H9 (cell line): Measurements from ENCODE around the gene NDE1. TPM values are rescaled to one million over a fixed set of nuclear protein-coding genes. Genes with fewer than 3 reads are reported as not detected.
"Not testable (repeated sequence)": the region's sequence is repeated elsewhere in the genome, so short reads cannot be mapped to it uniquely, and the experiment has no call there.

Experiments
- DNase-seq: peaks from one replicate; pipeline ENCODE4 v3.0.0-alpha.2; 2017
- H2AFZ ChIP-seq: one replicate; pipeline ENCODE4 v1.6.1; 2013; ENCODE audit warnings: mild to moderate bottlenecking, low read length, control low read depth, moderate library complexity
- H2AK5ac ChIP-seq: 2 replicates; pipeline ENCODE4 v1.6.1; 2013; ENCODE audit warnings: low read length, control low read depth, mixed read lengths; ENCODE audit not compliant: insufficient read length
- H2BK120ac ChIP-seq: one replicate; pipeline ENCODE4 v1.6.1; 2013; ENCODE audit warnings: low read depth, mild to moderate bottlenecking, low read length, control low read depth, inconsistent platforms; ENCODE audit not compliant: poor library complexity, severe bottlenecking
- H2BK12ac ChIP-seq: 2 replicates; pipeline ENCODE4 v1.6.1; 2013; ENCODE audit warnings: low read length, control low read depth, mixed read lengths, low read depth; ENCODE audit not compliant: insufficient read length
- H2BK15ac ChIP-seq: 2 replicates; pipeline ENCODE4 v1.6.1; 2013; ENCODE audit warnings: low read depth, low read length, control low read depth
- H2BK20ac ChIP-seq: one replicate; pipeline ENCODE4 v1.6.1; 2013; ENCODE audit warnings: low read depth, mild to moderate bottlenecking, low read length, control low read depth, inconsistent platforms; ENCODE audit not compliant: poor library complexity, severe bottlenecking
- H2BK5ac ChIP-seq: 2 replicates; pipeline ENCODE4 v1.6.1; 2013; ENCODE audit warnings: low read length, control low read depth, mixed read lengths; ENCODE audit not compliant: insufficient read length
- H3K14ac ChIP-seq: 2 replicates; pipeline ENCODE4 v1.6.1; 2013; ENCODE audit warnings: low read length, control low read depth; ENCODE audit not compliant: insufficient read depth
- H3K18ac ChIP-seq: 2 replicates; pipeline ENCODE4 v1.6.1; 2013; ENCODE audit warnings: low read depth, mild to moderate bottlenecking, mixed read lengths, low read length, control low read depth; ENCODE audit not compliant: insufficient read length
- H3K23ac ChIP-seq: 2 replicates; pipeline ENCODE4 v1.6.1; 2013; ENCODE audit warnings: low read length, control low read depth, mixed read lengths, low read depth; ENCODE audit not compliant: insufficient read length
- H3K23me2 ChIP-seq: 2 replicates; pipeline ENCODE4 v1.6.1; 2013; ENCODE audit warnings: low read depth, mild to moderate bottlenecking, mixed read lengths, low read length, control low read depth; ENCODE audit not compliant: insufficient read length, poor library complexity, severe bottlenecking
- H3K27ac ChIP-seq: 2 replicates; pipeline ENCODE4 v1.5.1; 2013; ENCODE audit warnings: low read length, control low read depth, mixed read lengths, low read depth; ENCODE audit not compliant: insufficient read length
- H3K27me3 ChIP-seq: 2 replicates; pipeline ENCODE4 v1.6.1; 2013; ENCODE audit warnings: low read length, control low read depth, inconsistent platforms; ENCODE audit not compliant: insufficient read depth
- H3K4ac ChIP-seq: 2 replicates; pipeline ENCODE4 v1.6.1; 2013; ENCODE audit warnings: low read depth, mild to moderate bottlenecking, control low read depth, inconsistent platforms, low read length, moderate library complexity
- H3K4me1 ChIP-seq: 2 replicates; pipeline ENCODE4 v1.6.1; 2013; ENCODE audit warnings: low read length, control low read depth, inconsistent platforms; ENCODE audit not compliant: insufficient read depth
- H3K4me2 ChIP-seq: 2 replicates; pipeline ENCODE4 v1.6.1; 2013; ENCODE audit warnings: low read length, control low read depth, mixed read lengths; ENCODE audit not compliant: insufficient read length, insufficient read depth
- H3K56ac ChIP-seq: 2 replicates; pipeline ENCODE4 v1.6.1; 2013; ENCODE audit warnings: low read depth, mild to moderate bottlenecking, mixed read lengths, low read length, control low read depth; ENCODE audit not compliant: insufficient read length
- H3K79me1 ChIP-seq: 2 replicates; pipeline ENCODE4 v1.6.1; 2013; ENCODE audit warnings: low read depth, mild to moderate bottlenecking, moderate library complexity, low read length, control low read depth, inconsistent platforms; ENCODE audit not compliant: insufficient read depth, poor library complexity, severe bottlenecking
- H3K79me2 ChIP-seq: 2 replicates; pipeline ENCODE4 v1.6.1; 2013; ENCODE audit warnings: low read length, control low read depth, inconsistent platforms; ENCODE audit not compliant: insufficient read depth
- H3K9ac ChIP-seq: 2 replicates; pipeline ENCODE4 v1.6.1; 2013; ENCODE audit warnings: low read length, control low read depth, mixed read lengths; ENCODE audit not compliant: insufficient read length; ENCODE audit errors: extremely low read depth
- H3K9me3 ChIP-seq: one replicate; pipeline ENCODE4 v1.6.1; 2013; ENCODE audit warnings: low read depth, low read length, inconsistent platforms; ENCODE audit not compliant: control insufficient read depth
- H3T11ph ChIP-seq: one replicate; pipeline ENCODE4 v1.6.1; 2013; ENCODE audit warnings: mild to moderate bottlenecking, low read length, control low read depth, inconsistent platforms
- H4K20me1 ChIP-seq: one replicate; pipeline ENCODE4 v1.6.1; 2013; ENCODE audit not compliant: control insufficient read depth, insufficient read length, insufficient read depth
- H4K5ac ChIP-seq: 2 replicates; pipeline ENCODE4 v1.6.1; 2013; ENCODE audit warnings: low read depth, mild to moderate bottlenecking, mixed read lengths, low read length, control low read depth; ENCODE audit not compliant: insufficient read length
- H4K8ac ChIP-seq: replicated peaks from 2 replicates; pipeline ENCODE4 v1.6.1; 2013; ENCODE audit warnings: low read length, control low read depth, mixed read lengths, low read depth; ENCODE audit not compliant: insufficient read length
- H4K91ac ChIP-seq: 2 replicates; pipeline ENCODE4 v1.6.1; 2013; ENCODE audit warnings: low read depth, mild to moderate bottlenecking, moderate library complexity, mixed read lengths, low read length, control low read depth; ENCODE audit not compliant: insufficient read length
- H3K27ac Mint-ChIP-seq, 3 experiments: 2 replicates in 2 of 3; 3 replicates in 1 of 3; pipeline ENCODE4 v1.8.0; 2020 to 2021; ENCODE audit warnings: mixed read lengths in 3 of 3, mild to moderate bottlenecking in 1 of 3, moderate library complexity in 1 of 3
- H3K27me3 Mint-ChIP-seq: 2 replicates; pipeline ENCODE4 v1.8.0; 2021; ENCODE audit warnings: low read depth, mild to moderate bottlenecking, moderate library complexity, mixed read lengths
- H3K36me3 Mint-ChIP-seq, 3 experiments: 2 replicates in 2 of 3; 3 replicates in 1 of 3; pipeline ENCODE4 v1.8.0; 2020 to 2021; ENCODE audit warnings: low read depth in 3 of 3, mixed read lengths in 3 of 3; ENCODE audit not compliant: insufficient read depth in 1 of 3
- H3K4me1 Mint-ChIP-seq, 2 experiments: 2 replicates each; pipeline ENCODE4 v1.8.0; 2020; ENCODE audit warnings: mixed read lengths in 2 of 2
- H3K4me3 Mint-ChIP-seq, 2 experiments: 2 replicates in 1 of 2; 3 replicates in 1 of 2; pipeline ENCODE4 v1.8.0; 2020 to 2021; ENCODE audit warnings: mild to moderate bottlenecking in 2 of 2, mixed read lengths in 2 of 2, moderate library complexity in 1 of 2
- H3K9me3 Mint-ChIP-seq, 2 experiments: 2 replicates in 1 of 2; 3 replicates in 1 of 2; pipeline ENCODE4 v1.8.0; 2020; ENCODE audit warnings: mild to moderate bottlenecking in 2 of 2, mixed read lengths in 2 of 2, moderate library complexity in 1 of 2
- CTCF ChIP-seq: fragments of 200-600 bp; sonication (generic); conservative IDR thresholded peaks from 3 replicates; pipeline ENCODE4 v1.8.0; 2021; ENCODE audit warnings: antibody characterized with exemption, mild to moderate bottlenecking
- WGBS: extraction: QIAGEN DNeasy Blood & Tissue Kit; methylation state at CpG from one replicate; pipeline ENCODE4 v1.1.7; 2013; ENCODE audit warnings: missing lambda C conversion rate, low lambda C conversion rate, mixed read lengths; ENCODE audit not compliant: insufficient read length; ENCODE audit errors: extremely low coverage; 5-methylcytosine and 5-hydroxymethylcytosine counted together
- total RNA-seq: library from RNA; stranded (reverse); gene quantifications from 2 replicates; pipeline ENCODE4 v1.2.1, GENCODE V29; 2021

NDE1 gene
- total RNA-seq, 1 experiment from 2014 or later, result 49.6 TPM

GRCh38 chr16:15648135-15648730, 1.8 kb upstream of the NDE1 start:
- H2BK15ac ChIP-seq, result no peak overlapping the region
- H3K4me2 ChIP-seq, result no peak overlapping the region
- peaks cover 8% of the 10 kb centered on the region for H3K79me1 ChIP-seq
- H2BK20ac ChIP-seq, result no peak overlapping the region
- H3K4ac ChIP-seq, result no peak overlapping the region
- Mint-ChIP-seq H3K36me3 (peaks cover 0 to 9% (median 4%) of the 10 kb centered on the region in 3 experiments; a peak in 4 of 7 replicates), H3K4me1 (peaks cover 14 to 17% of the 10 kb centered on the region in 2 experiments), H3K9me3 (0 out of 5 replicates have a peak, but pooled peaks cover 0 to 2% of the 10 kb centered on the region in 2 experiments), H3K27ac (no peak overlapping the region), H3K27me3 (no peaks in the 10 kb centered on the region), H3K4me3 (no peak overlapping the region)
- H2BK12ac ChIP-seq, result no peak overlapping the region
- H4K8ac ChIP-seq, result no peak overlapping the region
- DNase-seq, result no peak
- no peaks in the 10 kb centered on the region for H3K79me2 ChIP-seq
- H3K27ac ChIP-seq, result no peak overlapping the region
- H3K23me2 ChIP-seq, result peaks cover 9% of the 10 kb centered on the region
- H4K20me1 ChIP-seq, result peaks cover 2% of the 10 kb centered on the region
- H2BK120ac ChIP-seq, result no peak overlapping the region
- H2BK5ac ChIP-seq, result no peak overlapping the region
- no peaks in the 10 kb centered on the region for H3K4me1 ChIP-seq
- WGBS, result no CpG with 5 or more reads among the region's 9 CpGs
- H3K14ac ChIP-seq, result no peak overlapping the region
- no peak overlapping the region for H3K18ac ChIP-seq
- H3K9me3 ChIP-seq, result no peaks in the 10 kb centered on the region
- no peak overlapping the region for H3K23ac ChIP-seq
- H4K5ac ChIP-seq, result no peak overlapping the region
- H3K27me3 ChIP-seq, result no peaks in the 10 kb centered on the region
- no peak overlapping the region for H2AFZ ChIP-seq
- no peak overlapping the region for H3K56ac ChIP-seq
- no peak overlapping the region for H4K91ac ChIP-seq
- no peak overlapping the region for H3K9ac ChIP-seq
- no peak overlapping the region for H3T11ph ChIP-seq
- no peak for TF ChIP-seq CTCF
- H2AK5ac ChIP-seq, result no peak overlapping the region

GRCh38 chr16:15649311-15649710, 734 bp upstream of the NDE1 start:
- H3K56ac ChIP-seq, H3K4ac ChIP-seq, H3K27ac ChIP-seq, H2BK12ac ChIP-seq, H3K23ac ChIP-seq, DNase-seq, H3K23me2 ChIP-seq, H2BK120ac ChIP-seq, H3K79me2 ChIP-seq, H2BK15ac ChIP-seq, H4K20me1 ChIP-seq, H3K18ac ChIP-seq, H3K4me1 Mint-ChIP-seq, H3T11ph ChIP-seq, H3K4me1 ChIP-seq, H2BK5ac ChIP-seq, H4K8ac ChIP-seq, H3K27me3 Mint-ChIP-seq, H3K79me1 ChIP-seq, H4K5ac ChIP-seq, H3K9me3 ChIP-seq, H3K27me3 ChIP-seq, H4K91ac ChIP-seq, H3K9me3 Mint-ChIP-seq, H2AK5ac ChIP-seq, H2BK20ac ChIP-seq: not testable (repeated sequence)
- Histone ChIP-seq H3K14ac (peak overlapping the region; percentile 51; the same call in 1 of the 2 replicates), H3K4me2 (peak overlapping the region; percentile 92), H3K9ac (peak overlapping the region; percentile 28), H2AFZ (peak overlapping the region; percentile 27)
- H3K27ac Mint-ChIP-seq, result peak overlapping the region in 2 of 3 experiments; percentile 81 to 97; a peak in 4 of 7 replicates
- peaks cover 0 to 11% (median 6%) of the 10 kb centered on the region in 3 experiments; a peak in 4 of 7 replicates for H3K36me3 Mint-ChIP-seq
- H3K4me3 Mint-ChIP-seq, result peak overlapping the region; percentile 82 to 98
- WGBS, result no CpG with 5 or more reads among the region's 17 CpGs
